Stimulated activated CD4-positive, alpha-beta T cell treated with anti-CD3 and anti-CD28 coated beads, TNF-alpha, amount 100 ng/mL, for 48 hours (primary cell): Measurements from ENCODE around the gene LBHD2.
"Not testable (repeated sequence)": the region's sequence is repeated elsewhere in the genome, so short reads cannot be mapped to it uniquely, and the experiment has no call there.

ENCODE experiments used
- DNase-seq, 3 donors: peaks; one replicate each; pipeline ENCODE4 v3.0.0-alpha.2; 2020; ENCODE audit warnings: low read depth in 3 of 3

LBHD2 gene

GRCh38 chr14:103084021-103084919 is at the start of gene LBHD2:
Gene LBHD2, plus strand, starts transcription at chr14:103084210. Its CDS starts 1,803 bp downstream, at chr14:103086013.
- no peak for DNase-seq

GRCh38 chr14:103041464-103041863 is 42.5 kb upstream of the LBHD2 start:
- no peak for DNase-seq

GRCh38 chr14:103043257-103044015 is 40.6 kb upstream of the LBHD2 start:
- no peak for DNase-seq

- DNase-seq: no peak
Observed at GRCh38 chr14:103045371-103045869, 38.6 kb upstream of the LBHD2 start.

- not testable (repeated sequence) for DNase-seq
Observed at GRCh38 chr14:103047453-103047852, 36.6 kb upstream of the LBHD2 start.

GRCh38 chr14:103050935-103051334 is 33.1 kb upstream of the LBHD2 start:
- no peak for DNase-seq

- no peak for DNase-seq
Observed at GRCh38 chr14:103052407-103052806, 31.6 kb upstream of the LBHD2 start.

GRCh38 chr14:103055695-103056094 is 28.3 kb upstream of the LBHD2 start:
- DNase-seq: no peak

- DNase-seq: no peak
Observed at GRCh38 chr14:103056322-103057027, 27.5 kb upstream of the LBHD2 start.

GRCh38 chr14:103057028-103057371 is 27.0 kb upstream of the LBHD2 start:
- DNase-seq: no peak

GRCh38 chr14:103057372-103058163 is 26.4 kb upstream of the LBHD2 start, which contains the start of gene CDC42BPB:
Gene CDC42BPB, minus strand, starts transcription at chr14:103057549. Its CDS starts 376 bp downstream, at chr14:103057173.
- DNase-seq: peak; percentile 24 to 33 (median 33)

GRCh38 chr14:103058164-103059055 is 25.6 kb upstream of the LBHD2 start:
- DNase-seq: no peak

GRCh38 chr14:103059556-103059955 is 24.5 kb upstream of the LBHD2 start:
- DNase-seq: no peak

GRCh38 chr14:103061482-103061976 is 22.5 kb upstream of the LBHD2 start:
- no peak for DNase-seq

- no peak for DNase-seq
Observed at GRCh38 chr14:103064436-103064835, 19.6 kb upstream of the LBHD2 start.

GRCh38 chr14:103064978-103065377 is 19.0 kb upstream of the LBHD2 start:
- no peak for DNase-seq

GRCh38 chr14:103065861-103066260 is 18.1 kb upstream of the LBHD2 start:
- DNase-seq: no peak

GRCh38 chr14:103066399-103066798 is 17.6 kb upstream of the LBHD2 start:
- no peak for DNase-seq

- DNase-seq: no peak
Observed at GRCh38 chr14:103067231-103067954, 16.6 kb upstream of the LBHD2 start.
